HCT116 (cell line): ENCODE measurements around the gene PGAM5.

Experiments used
- ATF3 ChIP-seq: IDR thresholded peaks from 2 replicates; pipeline ENCODE4 v1.6.1; 2012
- CEBPB ChIP-seq: IDR thresholded peaks from 2 replicates; pipeline ENCODE4 v1.6.1; 2012; ENCODE audit warnings: low read depth
- CTCF ChIP-seq, 3 experiments: fragments of 200-600 bp in 1 of 3; sonication (generic) in 1 of 3; IDR thresholded peaks in 2 of 3; conservative IDR thresholded peaks in 1 of 3; 2 replicates each; pipeline ENCODE4 v1.5.1; 2012 to 2017; ENCODE audit warnings: low read depth in 2 of 3, low read length in 2 of 3, antibody characterized with exemption in 1 of 3, borderline replicate concordance in 1 of 3, control low read depth in 1 of 3, mild to moderate bottlenecking in 1 of 3, mixed read lengths in 1 of 3, mixed run types in 1 of 3, moderate library complexity in 1 of 3; ENCODE audit not compliant: insufficient read depth in 1 of 3
- ELF1 ChIP-seq: IDR thresholded peaks from 2 replicates; pipeline ENCODE4 v1.6.1; 2012; ENCODE audit warnings: low read depth, borderline replicate concordance
- EZH2 ChIP-seq: fragments of 200-600 bp; sonication (generic); IDR thresholded peaks from 2 replicates; pipeline ENCODE4 v1.6.1; 2017; ENCODE audit warnings: antibody characterized with exemption, mixed run types
- EZH2phosphoT487 ChIP-seq: fragments of 200-600 bp; IDR thresholded peaks from 2 replicates; pipeline ENCODE4 v1.6.1; 2018; ENCODE audit warnings: antibody characterized with exemption, borderline replicate concordance
- FOSL1 ChIP-seq: IDR thresholded peaks from 2 replicates; pipeline ENCODE4 v1.6.1; 2012; ENCODE audit warnings: low read depth
- POLR2A ChIP-seq: IDR thresholded peaks from 2 replicates; pipeline ENCODE4 v1.7.0; 2011; ENCODE audit warnings: borderline replicate concordance; ENCODE audit not compliant: insufficient read depth, insufficient read length; ENCODE audit errors: extremely low read depth
- POLR2AphosphoS5 ChIP-seq: IDR thresholded peaks from 2 replicates; pipeline ENCODE4 v1.6.1; 2011; ENCODE audit warnings: mild to moderate bottlenecking, low read depth, low read length, moderate library complexity
- SIN3A ChIP-seq: IDR thresholded peaks from 2 replicates; pipeline ENCODE4 v1.6.1; 2012; ENCODE audit warnings: low read depth
- TCF7L2 ChIP-seq: IDR thresholded peaks from 2 replicates; pipeline ENCODE4 v1.7.0; 2011; ENCODE audit warnings: borderline replicate concordance, inconsistent platforms; ENCODE audit not compliant: insufficient read depth, insufficient read length; ENCODE audit errors: extremely low read depth
- ZBTB33 ChIP-seq: IDR thresholded peaks from 2 replicates; pipeline ENCODE4 v1.6.1; 2011; ENCODE audit warnings: mild to moderate bottlenecking, low read length, moderate library complexity; ENCODE audit not compliant: insufficient replicate concordance; ENCODE audit errors: extremely low read depth
- ZNF274 ChIP-seq: fragments of 200-500 bp; sonication (Bioruptor generic); IDR thresholded peaks from 2 replicates; pipeline ENCODE4 v1.6.1; 2014; ENCODE audit warnings: mild to moderate bottlenecking, low read depth, low read length, inconsistent platforms

GRCh38 chr12:132764231-132764630, 53.6 kb downstream of the PGAM5 start:
- TF ChIP-seq CTCF (IDR thresholded peaks at IDR 0.05 in 2 of 3, conservative IDR thresholded peaks at IDR 0.05 in 1 of 3; ENCODE audit: borderline replicate concordance in 1 of 3, insufficient read depth in 1 of 3, low read depth in 2 of 3, low read length in 2 of 3) (no peak), POLR2A (no peak), POLR2AphosphoS5 (no peak), ZBTB33 (no peak), FOSL1 (no peak), ATF3 (no peak), TCF7L2 (no peak), CEBPB (no peak), EZH2 (no peak), ZNF274 (no peak), EZH2phosphoT487 (no peak), ELF1 (no peak), SIN3A (no peak)
